Neural progenitor cell (in vitro differentiated cells): ENCODE results near the gene RAP1GDS1. TPM values are rescaled to one million over a fixed set of nuclear protein-coding genes. Genes with fewer than 3 reads are reported as not detected.

Source experiments
- DNase-seq: peaks from one replicate; pipeline ENCODE4 v3.0.0-alpha.2; 2016; ENCODE audit warnings: low spot score
- H2AFZ ChIP-seq: fragments of 200-600 bp; sonication (generic); replicated peaks from 2 replicates; pipeline ENCODE4 v1.6.1; 2016; ENCODE audit warnings: antibody characterized with exemption
- H3F3A ChIP-seq: fragments of 200-600 bp; sonication (generic); 2 replicates; pipeline ENCODE4 v1.6.1; 2016; ENCODE audit warnings: antibody characterized with exemption, low read depth
- H3K27ac ChIP-seq: fragments of 200-600 bp; sonication (generic); 2 replicates; pipeline ENCODE4 v1.5.1; 2016; ENCODE audit warnings: mild to moderate bottlenecking
- H3K27me3 ChIP-seq: fragments of 200-600 bp; sonication (generic); 2 replicates; pipeline ENCODE4 v1.6.1; 2016; ENCODE audit warnings: mild to moderate bottlenecking, moderate library complexity
- H3K36me3 ChIP-seq: fragments of 200-600 bp; sonication (generic); 2 replicates; pipeline ENCODE4 v1.5.1; 2016
- H3K4me1 ChIP-seq: fragments of 200-600 bp; sonication (generic); 2 replicates; pipeline ENCODE4 v1.6.1; 2016; ENCODE audit warnings: mixed run types
- H3K4me2 ChIP-seq: fragments of 200-600 bp; sonication (generic); 2 replicates; pipeline ENCODE4 v1.6.1; 2016
- H3K4me3 ChIP-seq: fragments of 200-600 bp; sonication (generic); 2 replicates; pipeline ENCODE4 v1.5.1; 2016
- H3K79me2 ChIP-seq: fragments of 200-600 bp; sonication (generic); 2 replicates; pipeline ENCODE4 v1.6.1; 2016; ENCODE audit warnings: low read depth
- H3K9ac ChIP-seq: fragments of 200-600 bp; sonication (generic); 2 replicates; pipeline ENCODE4 v1.6.1; 2016
- H3K9me3 ChIP-seq: fragments of 200-600 bp; sonication (generic); 2 replicates; pipeline ENCODE4 v1.5.1; 2016; ENCODE audit warnings: low read depth
- H4K20me1 ChIP-seq: fragments of 200-600 bp; sonication (generic); 2 replicates; pipeline ENCODE4 v1.6.1; 2016; ENCODE audit warnings: low read depth
- H3K27ac Mint-ChIP-seq: 3 replicates; pipeline ENCODE4 v1.8.0; 2021; ENCODE audit warnings: mixed read lengths
- H3K27me3 Mint-ChIP-seq: 2 replicates; pipeline ENCODE4 v1.8.0; 2022; ENCODE audit warnings: low read depth, mild to moderate bottlenecking, inconsistent platforms, moderate library complexity, mixed read lengths; ENCODE audit not compliant: insufficient read depth
- H3K36me3 Mint-ChIP-seq: 3 replicates; pipeline ENCODE4 v1.8.0; 2021; ENCODE audit warnings: mixed read lengths
- H3K4me1 Mint-ChIP-seq: 3 replicates; pipeline ENCODE4 v1.8.0; 2021; ENCODE audit warnings: mixed read lengths
- H3K4me3 Mint-ChIP-seq: 3 replicates; pipeline ENCODE4 v1.8.0; 2021; ENCODE audit warnings: mild to moderate bottlenecking, moderate library complexity, mixed read lengths
- H3K9me3 Mint-ChIP-seq: 3 replicates; pipeline ENCODE4 v1.8.0; 2020; ENCODE audit warnings: mixed read lengths
- CTCF ChIP-seq: fragments of 200-600 bp; sonication (generic); IDR thresholded peaks from 2 replicates; pipeline ENCODE4 v1.5.1; 2017; ENCODE audit warnings: antibody characterized with exemption, mild to moderate bottlenecking
- EZH2 ChIP-seq: fragments of 200-600 bp; sonication (generic); IDR thresholded peaks from 2 replicates; pipeline ENCODE4 v1.6.1; 2017; ENCODE audit warnings: antibody characterized with exemption, mild to moderate bottlenecking, moderate library complexity
- EZH2phosphoT487 ChIP-seq: fragments of 200-600 bp; sonication (generic); IDR thresholded peaks from 2 replicates; pipeline ENCODE4 v1.6.1; 2017; ENCODE audit warnings: antibody characterized with exemption
- total RNA-seq: library from RNA; depleted of rRNA; stranded (reverse); fragments of >200 nt; gene quantifications from 2 replicates; pipeline ENCODE4 v1.2.3, GENCODE V29; 2015; ENCODE audit warnings: low replicate concordance

RAP1GDS1 gene
- total RNA-seq, 1 donor from 2014 or later: 65.1 TPM

- H3K79me2 ChIP-seq: no peaks in the 10 kb centered on the region
- no peak overlapping the region for H2AFZ ChIP-seq
- Mint-ChIP-seq H3K9me3 (no peaks in the 10 kb centered on the region), H3K4me1 (no peaks in the 10 kb centered on the region), H3K36me3 (peaks cover 13% of the 10 kb centered on the region), H3K27ac (no peak overlapping the region), H3K27me3 (peaks cover 2% of the 10 kb centered on the region), H3K4me3 (no peak overlapping the region)
- no peak overlapping the region for H3K27ac ChIP-seq
- no peaks in the 10 kb centered on the region for H3K36me3 ChIP-seq
- no peaks in the 10 kb centered on the region for H3F3A ChIP-seq
- no peak overlapping the region for H3K4me2 ChIP-seq
- no peaks in the 10 kb centered on the region for H3K27me3 ChIP-seq
- H3K4me1 ChIP-seq: no peaks in the 10 kb centered on the region
- no peak for DNase-seq
- no peak overlapping the region for H3K4me3 ChIP-seq
- no peaks in the 10 kb centered on the region for H4K20me1 ChIP-seq
- H3K9me3 ChIP-seq: no peaks in the 10 kb centered on the region
- no peak overlapping the region for H3K9ac ChIP-seq
- no peak for TF ChIP-seq EZH2
Measured at GRCh38 chr4:98444371-98444770, 183.2 kb downstream of the RAP1GDS1 start.

GRCh38 chr4:98446499-98447375 lies 185.6 kb downstream of the RAP1GDS1 start:
- no peak overlapping the region for H3K4me3 Mint-ChIP-seq

GRCh38 chr4:98447648-98448047 lies 186.5 kb downstream of the RAP1GDS1 start:
- Histone ChIP-seq H3K27ac (no peak overlapping the region), H3K9me3 (no peaks in the 10 kb centered on the region), H3K27me3 (no peaks in the 10 kb centered on the region), H3K4me2 (no peak overlapping the region), H3K9ac (no peak overlapping the region), H3F3A (no peaks in the 10 kb centered on the region), H3K4me3 (no peak overlapping the region), H3K36me3 (no peaks in the 10 kb centered on the region), H2AFZ (no peak overlapping the region), H3K4me1 (no peaks in the 10 kb centered on the region), H3K79me2 (no peaks in the 10 kb centered on the region), H4K20me1 (no peaks in the 10 kb centered on the region)
- Mint-ChIP-seq H3K4me1 (no peaks in the 10 kb centered on the region), H3K36me3 (peaks cover 7% of the 10 kb centered on the region), H3K9me3 (peaks cover 2% of the 10 kb centered on the region), H3K27ac (no peak overlapping the region), H3K4me3 (no peak overlapping the region), H3K27me3 (peaks cover 2% of the 10 kb centered on the region)
- DNase-seq: no peak
- TF ChIP-seq EZH2phosphoT487 (no peak), CTCF (peak; percentile 25)

More at GRCh38 chr4:98446499-98447375, 185.6 kb downstream of the RAP1GDS1 start:
- no peak overlapping the region for H2AFZ ChIP-seq
- no peak overlapping the region for H3K27ac Mint-ChIP-seq
- H3K4me3 ChIP-seq: no peak overlapping the region
- H3K36me3 Mint-ChIP-seq: peaks cover 10% of the 10 kb centered on the region
- no peaks in the 10 kb centered on the region for H3K79me2 ChIP-seq
- no peak overlapping the region for H3K4me2 ChIP-seq
- H3K4me1 ChIP-seq: no peaks in the 10 kb centered on the region
- no peaks in the 10 kb centered on the region for H3K9me3 ChIP-seq
- H3K36me3 ChIP-seq: no peaks in the 10 kb centered on the region
- no peak for DNase-seq
- H3K27ac ChIP-seq: no peak overlapping the region
- H3K27me3 ChIP-seq: no peaks in the 10 kb centered on the region
- H3F3A ChIP-seq: no peaks in the 10 kb centered on the region
- H3K4me1 Mint-ChIP-seq: no peaks in the 10 kb centered on the region
- H4K20me1 ChIP-seq: no peaks in the 10 kb centered on the region
- H3K9me3 Mint-ChIP-seq: no peaks in the 10 kb centered on the region
- no peak for TF ChIP-seq EZH2
- peaks cover 2% of the 10 kb centered on the region for H3K27me3 Mint-ChIP-seq
- H3K9ac ChIP-seq: no peak overlapping the region

- Mint-ChIP-seq H3K4me1 (no peaks in the 10 kb centered on the region), H3K36me3 (peaks cover 2% of the 10 kb centered on the region), H3K4me3 (no peak overlapping the region), H3K9me3 (peaks cover 8% of the 10 kb centered on the region), H3K27ac (no peak overlapping the region), H3K27me3 (peaks cover 2% of the 10 kb centered on the region)
- no peak overlapping the region for H3K4me2 ChIP-seq
- H3K4me3 ChIP-seq: no peak overlapping the region
- H3K9me3 ChIP-seq: no peaks in the 10 kb centered on the region
- no peaks in the 10 kb centered on the region for H3F3A ChIP-seq
- H3K4me1 ChIP-seq: no peaks in the 10 kb centered on the region
- H3K27me3 ChIP-seq: no peaks in the 10 kb centered on the region
- H3K79me2 ChIP-seq: no peaks in the 10 kb centered on the region
- no peaks in the 10 kb centered on the region for H3K36me3 ChIP-seq
- TF ChIP-seq EZH2 (no peak), EZH2phosphoT487 (no peak), CTCF (no peak)
- H3K9ac ChIP-seq: no peak overlapping the region
- no peaks in the 10 kb centered on the region for H4K20me1 ChIP-seq
- DNase-seq: no peak
- no peak overlapping the region for H3K27ac ChIP-seq
- no peak overlapping the region for H2AFZ ChIP-seq
Measured at GRCh38 chr4:98448908-98449307, 187.7 kb downstream of the RAP1GDS1 start.
